Natural killer cell (primary cell): ENCODE measurements around the gene ADAMTS4. TPM values are rescaled to one million over a fixed set of nuclear protein-coding genes. Genes with fewer than 3 reads are reported as not detected.
A peak's percentile ranks its signal among the peaks of the same experiment; 100 is the strongest.

Experiments used
- ATAC-seq, 3 donors: fragments of 150-1000 bp in 2 of 3; fragments of 200-7000 bp in 1 of 3; cut with Tn5 transposase; 1 replicate in 1 of 3; 2 replicates in 2 of 3; pipeline ENCODE4 v1.10.0; 2021; ENCODE audit warnings: mild to moderate bottlenecking in 2 of 3, moderate library complexity in 2 of 3
- DNase-seq, 2 donors: peaks; one replicate each; pipeline versions ENCODE4 v3.0.0 to v3.0.0-alpha.2; 2013 to 2021; ENCODE audit warnings: mixed read lengths in 1 of 2
- H3K27ac ChIP-seq: one replicate; pipeline ENCODE4 v1.5.1; 2013; ENCODE audit warnings: mild to moderate bottlenecking, low read length
- H3K27me3 ChIP-seq: one replicate; pipeline ENCODE4 v1.6.1; 2013; ENCODE audit warnings: low read length; ENCODE audit not compliant: control insufficient read depth, insufficient read depth
- H3K36me3 ChIP-seq: one replicate; pipeline ENCODE4 v1.6.1; 2013; ENCODE audit warnings: low read length; ENCODE audit not compliant: control insufficient read depth, insufficient read depth
- H3K4me1 ChIP-seq: one replicate; pipeline ENCODE4 v1.6.1; 2013; ENCODE audit warnings: low read length; ENCODE audit not compliant: control insufficient read depth, insufficient read depth
- H3K4me3 ChIP-seq: one replicate; pipeline ENCODE4 v1.5.1; 2013; ENCODE audit warnings: low read length
- H3K9me3 ChIP-seq: one replicate; pipeline ENCODE4 v1.6.1; 2013; ENCODE audit warnings: low read length; ENCODE audit not compliant: control insufficient read depth, insufficient read depth
- H3K27ac Mint-ChIP-seq, 2 donors: one replicate each; pipeline ENCODE4 v1.8.0; 2022; ENCODE audit warnings: mild to moderate bottlenecking in 2 of 2, mixed read lengths in 2 of 2, moderate library complexity in 1 of 2
- H3K27me3 Mint-ChIP-seq, 2 donors: one replicate each; pipeline ENCODE4 v1.8.0; 2022; ENCODE audit warnings: low read depth in 2 of 2, mixed read lengths in 2 of 2
- H3K36me3 Mint-ChIP-seq: one replicate; pipeline ENCODE4 v1.8.0; 2022; ENCODE audit warnings: mixed read lengths
- H3K4me1 Mint-ChIP-seq, 2 donors: one replicate each; pipeline ENCODE4 v1.8.0; 2022; ENCODE audit warnings: mixed read lengths in 2 of 2
- H3K4me3 Mint-ChIP-seq: one replicate; pipeline ENCODE4 v1.8.0; 2022; ENCODE audit warnings: mild to moderate bottlenecking, moderate library complexity, mixed read lengths
- H3K9me3 Mint-ChIP-seq, 2 donors: one replicate each; pipeline ENCODE4 v1.8.0; 2022; ENCODE audit warnings: mixed read lengths in 2 of 2
- CTCF ChIP-seq: fragments of 200-600 bp; IDR thresholded peaks from one replicate; pipeline ENCODE4 v1.8.0; 2022; ENCODE audit warnings: antibody characterized with exemption
- WGBS: methylation state at CpG from one replicate; pipeline ENCODE4 v1.1.7; 2013; ENCODE audit warnings: missing lambda C conversion rate; ENCODE audit not compliant: insufficient coverage; 5-methylcytosine and 5-hydroxymethylcytosine counted together
- intact Hi-C: fragments of 100-400 bp; cut with micrococcal nuclease; formaldehyde crosslinking; loops from one replicate; pipeline ENCODE4 v1.14.2; 2022
- total RNA-seq, 4 donors: library from RNA; stranded (reverse); fragments of 120-200 nt in 1 of 4; gene quantifications; one replicate each; pipeline versions ENCODE4 v1.2.3 to v1.2.4, GENCODE V29; 2013 to 2022

ADAMTS4 gene
- total RNA-seq, 3 donors from 2014 or later (not counting 1 experiment from before 2014, with no cell fraction given): 0.14 to 0.20 (median 0.14) TPM

GRCh38 chr1:161238039-161238473, 39.2 kb upstream of the ADAMTS4 start, which contains the start of gene NR1I3:
NR1I3 (minus strand) TSS chr1:161238203; CDS start chr1:161236565, 1,638 bp downstream.
- no peaks in the 10 kb centered on the region for H3K36me3 Mint-ChIP-seq
- Histone ChIP-seq H3K27ac (no peak within 1 kb of the TSS), H3K27me3 (no peaks in the 10 kb centered on the region), H3K36me3 (no peaks in the 10 kb centered on the region), H3K4me1 (no peaks in the 10 kb centered on the region), H3K4me3 (no peak within 1 kb of the TSS), H3K9me3 (no peaks in the 10 kb centered on the region)
- DNase-seq: no peak
- no peak within 1 kb of the TSS for H3K27ac Mint-ChIP-seq
- intact Hi-C loops: no loop called here
- TF ChIP-seq CTCF: no peak
- whole genome bisulfite sequencing: 91% methylated on average over 4 of the region's 4 CpGs
- peaks cover 3 to 12% of the 10 kb centered on the region in 2 donors for H3K27me3 Mint-ChIP-seq
- ATAC-seq: no peak
- no peaks in the 10 kb centered on the region for H3K4me1 Mint-ChIP-seq
- H3K9me3 Mint-ChIP-seq: no peaks in the 10 kb centered on the region
- no peak within 1 kb of the TSS for H3K4me3 Mint-ChIP-seq

GRCh38 chr1:161235957-161236775, 37.3 kb upstream of the ADAMTS4 start:
- H3K4me3 Mint-ChIP-seq: no peak overlapping the region
- no peaks in the 10 kb centered on the region for H3K4me1 Mint-ChIP-seq
- H3K27ac ChIP-seq: no peak overlapping the region
- no peak overlapping the region for H3K4me3 ChIP-seq
- H3K4me1 ChIP-seq: no peaks in the 10 kb centered on the region
- no peaks in the 10 kb centered on the region for H3K9me3 Mint-ChIP-seq
- no peaks in the 10 kb centered on the region for H3K9me3 ChIP-seq
- ATAC-seq (peak in 2 of 3 donors; percentile 10 to 40), DNase-seq (no peak)
- WGBS: 67% methylated on average over 5 of the region's 5 CpGs
- no peak for TF ChIP-seq CTCF
- intact Hi-C loops: no loop called here
- H3K36me3 ChIP-seq: no peaks in the 10 kb centered on the region
- no peak overlapping the region for H3K27ac Mint-ChIP-seq
- peaks cover 3 to 12% of the 10 kb centered on the region in 2 donors for H3K27me3 Mint-ChIP-seq
- no peaks in the 10 kb centered on the region for H3K27me3 ChIP-seq
- H3K36me3 Mint-ChIP-seq: no peaks in the 10 kb centered on the region

- TF ChIP-seq CTCF: no peak
- Mint-ChIP-seq H3K4me1 (peaks cover 0 to 1% of the 10 kb centered on the region in 2 donors), H3K36me3 (no peaks in the 10 kb centered on the region), H3K27ac (no peak overlapping the region), H3K9me3 (no peaks in the 10 kb centered on the region), H3K4me3 (no peak overlapping the region), H3K27me3 (peaks cover 0 to under 1% of the 10 kb centered on the region in 2 donors)
- Histone ChIP-seq H3K36me3 (peaks cover 19% of the 10 kb centered on the region), H3K9me3 (no peaks in the 10 kb centered on the region), H3K27ac (no peak overlapping the region), H3K27me3 (no peaks in the 10 kb centered on the region), H3K4me1 (peaks cover under 1% of the 10 kb centered on the region), H3K4me3 (no peak overlapping the region)
- 86% methylated on average over 9 of the region's 9 CpGs for WGBS
- intact Hi-C loops: no loop called here
- no peak for ATAC-seq
- DNase-seq: no peak
Observed at GRCh38 chr1:161233102-161233501, 34.2 kb upstream of the ADAMTS4 start.
